GM19463 (cell line): Measurements from ENCODE around the gene MRPL36.

ENCODE experiments used
- ATAC-seq: cut with Tn5 transposase; IDR thresholded peaks from one replicate; pipeline ENCODE4 v1.9.1; 2021; ENCODE audit warnings: mild to moderate bottlenecking, moderate library complexity; ENCODE audit not compliant: unreplicated experiment

Gene MRPL36

DNA sequence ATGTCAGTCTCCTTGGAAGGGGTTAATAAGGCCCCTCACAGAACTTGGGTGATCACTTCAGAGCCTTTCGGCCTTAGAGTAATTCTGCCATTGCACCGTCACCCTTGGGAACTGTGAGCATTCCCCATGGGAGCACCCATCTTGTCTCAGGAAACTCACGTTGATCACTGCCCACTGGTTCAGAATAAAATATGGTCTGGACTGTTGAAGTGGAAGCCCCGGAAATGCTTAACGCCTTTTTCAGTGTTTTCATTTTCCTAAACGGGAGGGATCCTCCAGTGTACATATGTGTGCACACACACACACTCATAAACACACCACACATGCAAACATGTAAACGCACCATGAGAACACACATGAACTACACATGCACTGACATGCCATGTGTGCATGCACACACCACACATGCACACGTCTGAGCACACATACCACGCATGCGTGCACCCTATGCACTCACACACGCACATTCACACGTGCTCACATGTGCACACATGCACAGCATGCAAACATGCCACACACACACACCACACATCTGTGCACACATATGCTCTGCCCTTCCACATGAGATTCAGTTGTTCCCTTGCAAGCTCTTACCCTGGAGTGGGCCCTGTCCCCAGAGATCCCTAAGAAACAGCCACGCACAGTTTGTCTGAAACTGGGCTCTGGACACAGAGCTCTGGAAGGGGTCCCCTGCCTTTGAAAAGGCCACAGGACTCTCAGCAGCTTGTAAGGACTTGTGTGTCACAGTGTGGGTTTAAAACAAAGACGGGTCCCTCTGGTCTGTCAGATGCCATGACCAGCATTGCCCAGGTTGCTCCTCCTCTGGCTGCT, 17.0 kb downstream of the MRPL36 start:
- ATAC-seq = peak; percentile 9

DNA sequence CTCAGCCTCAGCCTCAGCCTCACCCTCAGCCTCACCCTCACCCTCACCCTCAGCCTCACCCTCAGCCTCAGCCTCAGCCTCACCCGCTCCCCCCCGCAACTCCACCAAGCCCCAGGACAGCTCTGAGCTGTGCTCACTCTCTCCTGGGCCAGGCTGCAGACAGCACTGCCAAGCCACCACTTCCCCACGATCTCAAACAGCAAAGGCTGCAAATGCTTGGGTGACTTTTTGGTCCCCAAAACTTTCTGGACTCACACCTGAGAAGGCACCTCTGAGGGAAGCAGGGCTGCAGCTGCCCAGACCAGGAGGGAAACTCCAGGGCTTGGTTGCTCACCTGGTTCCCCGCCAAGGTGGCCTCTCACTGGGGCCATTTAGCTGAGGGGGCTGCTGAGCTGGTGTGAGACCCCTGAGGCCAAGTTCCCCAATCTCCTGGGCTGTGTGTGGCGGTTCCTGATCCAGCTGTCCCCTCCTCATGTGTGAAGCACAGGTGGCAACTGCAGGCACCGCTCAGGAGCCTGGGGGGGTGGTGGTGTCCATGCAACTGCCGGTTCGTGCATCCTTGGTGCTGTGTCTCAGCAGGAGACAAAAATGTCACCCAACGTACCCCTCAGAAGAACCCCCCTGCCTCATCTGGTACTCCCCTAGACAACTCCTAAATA, 17.8 kb downstream of the MRPL36 start:
- ATAC-seq = no peak

DNA sequence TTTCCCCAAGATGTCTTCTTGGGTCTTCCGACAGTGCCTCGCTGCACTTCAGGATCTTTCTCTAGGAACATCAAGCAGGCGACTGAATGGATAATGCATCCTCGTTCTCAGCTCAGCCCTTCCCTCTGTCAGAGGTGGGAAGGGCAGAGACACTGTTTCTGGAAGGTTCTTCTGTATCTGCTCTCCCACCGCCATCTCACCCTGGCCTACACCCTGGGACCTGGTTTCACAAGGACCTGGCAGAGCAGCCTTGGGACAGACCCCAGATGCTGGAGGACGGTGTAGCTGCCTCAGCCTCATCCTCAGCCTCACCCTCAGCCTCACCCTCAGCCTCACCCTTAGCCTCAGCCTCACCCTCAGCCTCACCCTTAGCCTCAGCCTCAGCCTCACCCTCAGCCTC, 18.5 kb downstream of the MRPL36 start:
- no peak for ATAC-seq

DNA sequence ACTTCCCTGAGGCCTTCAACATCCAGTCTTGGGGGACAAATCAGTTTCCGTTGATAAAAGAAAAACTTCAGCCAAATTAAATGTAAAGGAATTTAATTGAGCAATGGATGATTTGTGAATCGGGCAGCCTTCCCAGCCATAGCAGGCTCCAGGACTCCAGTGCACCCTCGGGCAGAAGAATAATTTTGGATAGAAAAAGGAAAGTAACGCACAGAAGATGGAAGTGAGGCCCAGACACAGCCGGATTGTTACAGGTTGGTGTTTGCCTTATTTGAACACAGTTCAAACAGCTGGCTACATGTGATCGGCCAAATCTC, 19.1 kb downstream of the MRPL36 start:
- no peak for ATAC-seq

DNA sequence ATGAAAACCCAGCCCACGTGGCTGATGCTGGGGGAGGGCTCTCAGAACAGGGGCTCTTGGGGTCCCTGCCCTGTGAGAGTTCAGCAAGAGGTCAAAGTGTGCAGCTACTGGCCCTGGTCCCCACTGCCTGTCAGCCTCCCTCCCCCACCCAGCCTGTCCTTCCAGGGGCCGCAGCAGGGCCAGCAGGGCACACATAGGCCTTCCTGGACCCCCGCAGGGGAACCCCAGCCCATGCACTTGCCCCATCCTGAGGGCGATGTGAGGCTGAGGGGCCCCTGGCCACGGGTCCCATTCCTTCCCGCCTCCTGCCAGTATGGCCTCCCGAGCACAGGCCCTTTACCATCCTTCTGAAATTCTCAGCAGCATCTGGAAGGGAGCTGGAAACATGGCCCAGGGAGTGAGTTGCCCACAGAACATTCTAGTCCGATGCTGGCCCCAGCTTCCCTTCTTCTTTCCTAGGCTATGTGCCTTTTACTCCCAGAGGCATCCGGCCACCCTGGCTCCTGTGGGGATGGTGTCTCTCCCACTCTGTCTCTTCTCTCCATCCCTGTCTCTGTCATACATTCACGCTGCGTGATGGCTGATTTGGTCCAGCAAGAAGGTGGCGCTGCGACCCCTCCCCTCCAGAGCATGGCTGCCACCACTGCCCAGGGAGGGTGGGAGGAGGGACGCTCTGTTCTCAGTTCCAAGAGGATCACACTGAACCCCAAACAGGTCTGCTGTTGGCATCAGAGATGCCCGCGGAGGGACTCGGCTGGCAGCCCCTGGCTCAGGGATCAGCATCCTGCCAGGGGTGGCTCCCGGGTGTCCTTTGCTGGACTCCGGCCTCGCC, 19.6 kb downstream of the MRPL36 start:
- ATAC-seq = no peak

DNA sequence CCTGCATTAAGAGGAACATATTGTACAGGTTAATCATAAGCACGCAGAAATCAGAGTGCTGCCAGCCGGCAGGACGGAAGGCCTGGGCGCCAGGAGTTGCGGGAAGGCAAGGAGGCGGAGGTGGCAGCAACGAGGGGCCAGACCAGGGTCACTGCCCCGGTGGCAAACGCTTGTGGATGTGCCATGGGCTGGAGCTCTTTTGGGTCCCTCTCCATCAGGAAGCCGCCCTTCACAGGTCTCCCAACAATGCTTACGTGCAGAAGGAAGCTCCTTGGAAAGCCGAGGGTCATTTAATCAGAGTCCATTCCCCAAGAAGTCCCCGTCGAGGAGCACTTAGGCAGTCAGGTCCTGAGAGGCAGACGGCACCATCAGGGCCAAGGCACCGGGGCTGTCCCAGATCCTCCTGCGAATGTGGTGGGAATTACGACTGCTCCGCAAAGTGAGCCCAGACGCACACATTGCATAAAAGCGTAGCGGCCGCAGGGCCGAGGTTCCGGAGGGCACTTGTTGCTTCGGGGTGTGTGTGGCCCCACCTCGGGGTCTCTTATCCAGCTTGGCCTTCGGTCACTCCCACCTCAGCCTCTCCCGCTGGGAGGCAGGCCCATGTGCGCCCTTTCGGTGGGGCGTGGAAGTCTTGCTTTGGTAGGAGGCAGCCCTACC, 20.5 kb downstream of the MRPL36 start:
- no peak for ATAC-seq

DNA sequence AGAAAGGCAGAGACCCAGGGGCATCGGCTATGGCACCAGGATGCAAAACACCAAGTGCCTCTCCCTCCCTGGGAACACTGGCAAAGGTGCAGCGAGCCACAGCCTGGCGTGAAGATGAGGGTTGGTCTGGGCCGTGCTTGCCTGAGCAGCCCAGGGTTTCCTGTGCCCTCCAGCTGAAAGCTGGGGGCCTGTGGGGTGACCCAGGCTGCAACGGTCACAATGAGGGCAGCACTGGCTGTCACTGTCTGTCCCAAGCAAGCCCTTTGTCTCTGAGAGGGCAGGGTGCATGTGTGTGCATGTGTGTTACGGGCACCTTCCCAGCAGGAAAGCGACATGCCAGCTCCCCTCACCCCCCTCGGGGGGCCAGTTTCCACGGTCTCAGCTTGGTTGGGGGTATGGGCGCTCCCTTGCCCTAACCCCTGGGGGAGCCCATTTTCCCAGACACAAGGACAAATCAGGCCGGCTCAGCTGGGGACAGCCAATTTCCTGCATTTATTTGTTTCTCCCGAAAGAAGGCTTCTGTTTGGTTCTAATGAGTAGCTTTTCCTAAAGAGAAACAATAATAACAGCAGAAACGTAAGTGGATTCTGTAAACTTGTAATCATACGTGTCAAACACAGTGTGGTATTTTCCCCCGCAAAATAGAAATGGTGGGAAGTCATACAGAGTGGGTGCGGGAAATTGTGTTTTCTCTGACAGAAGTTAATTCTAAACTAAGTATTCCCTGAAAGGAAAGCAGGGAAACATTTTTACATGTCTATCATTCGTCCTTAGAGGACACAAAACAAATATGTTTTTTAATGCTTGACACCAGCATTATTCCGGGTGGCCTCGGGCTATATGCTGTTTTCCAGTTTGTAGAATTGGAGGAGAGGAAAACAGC, 21.3 kb downstream of the MRPL36 start:
- no peak for ATAC-seq

DNA sequence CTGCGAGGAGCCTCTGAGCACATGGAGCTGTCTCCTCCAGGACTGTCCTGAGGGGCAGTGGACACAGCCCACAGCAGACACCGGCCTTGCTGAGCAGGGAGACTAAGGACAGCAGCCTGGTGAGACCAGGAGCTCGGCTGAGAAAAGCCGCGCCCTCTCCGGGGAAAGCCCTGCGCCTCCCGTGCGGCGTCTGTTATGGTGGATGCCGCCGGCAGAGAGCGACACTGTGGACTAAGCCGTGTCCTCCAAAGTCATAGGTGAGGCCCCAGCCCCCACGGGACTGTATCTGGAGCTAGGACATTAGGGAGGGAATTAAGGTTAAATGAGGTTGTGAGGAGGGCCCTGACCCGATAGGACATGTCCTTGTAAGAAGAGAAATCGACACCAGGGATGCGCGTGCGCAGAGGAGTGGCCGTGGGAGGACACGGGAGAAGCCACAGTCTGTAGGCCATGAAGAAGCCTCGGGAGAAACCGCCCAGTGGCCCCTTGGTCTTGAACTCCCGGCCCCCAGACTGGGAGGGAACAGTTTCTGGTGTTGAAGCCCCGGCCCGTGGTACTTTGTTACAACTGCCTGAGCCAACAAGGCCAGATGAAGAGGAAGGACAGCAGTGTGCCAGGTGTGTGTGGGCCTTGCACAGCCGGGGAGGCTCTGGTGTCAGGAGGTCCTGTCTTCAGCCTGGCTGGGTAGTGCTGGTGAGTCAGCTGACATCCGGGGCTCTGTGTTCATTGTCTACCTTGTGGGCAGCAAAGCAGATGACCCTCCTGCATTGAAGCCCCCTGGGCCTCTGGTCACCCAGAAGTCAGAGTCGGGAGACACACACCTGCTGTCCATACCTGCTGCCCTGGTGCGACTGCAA, 22.1 kb downstream of the MRPL36 start:
- ATAC-seq = no peak

DNA sequence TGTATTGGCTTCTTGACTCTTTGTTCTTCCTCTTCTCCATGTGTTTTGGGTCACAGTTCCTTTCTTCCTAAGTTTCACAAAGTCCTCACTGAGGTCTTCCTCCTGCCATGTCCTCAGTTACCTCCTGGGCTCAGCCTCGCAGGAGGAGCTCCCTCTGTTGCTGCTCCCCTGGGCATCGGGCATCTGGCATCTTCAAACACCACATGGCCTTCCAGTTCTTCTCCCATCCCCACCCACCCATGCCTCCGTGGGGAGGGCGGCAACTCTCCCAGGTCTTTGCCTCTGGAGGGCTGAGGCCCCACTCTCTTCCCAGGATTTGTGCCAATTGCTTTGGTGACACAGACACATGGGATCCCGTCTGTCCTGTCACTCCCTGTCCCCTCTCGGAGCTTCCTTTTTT, 22.8 kb downstream of the MRPL36 start:
- no peak for ATAC-seq

DNA sequence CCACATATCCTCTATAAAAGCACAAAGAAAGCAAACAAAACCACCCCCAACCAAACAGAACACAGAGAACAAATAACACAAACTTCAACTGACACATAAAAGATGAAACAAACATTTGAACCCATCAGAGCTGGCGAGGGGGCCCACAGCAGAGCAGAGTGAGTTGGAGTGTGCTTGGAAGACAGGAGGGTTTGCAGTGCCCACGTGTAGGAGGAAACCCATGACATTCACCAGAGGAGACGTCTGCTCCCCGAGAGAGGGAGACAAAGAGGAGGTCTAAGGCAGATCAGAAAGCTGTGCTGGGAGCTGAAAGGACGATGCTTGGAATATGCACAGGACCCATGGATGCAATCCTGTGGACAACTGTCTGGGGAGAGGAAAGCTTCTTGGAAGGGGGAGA, 27.0 kb downstream of the MRPL36 start:
- ATAC-seq = peak; percentile 47

DNA sequence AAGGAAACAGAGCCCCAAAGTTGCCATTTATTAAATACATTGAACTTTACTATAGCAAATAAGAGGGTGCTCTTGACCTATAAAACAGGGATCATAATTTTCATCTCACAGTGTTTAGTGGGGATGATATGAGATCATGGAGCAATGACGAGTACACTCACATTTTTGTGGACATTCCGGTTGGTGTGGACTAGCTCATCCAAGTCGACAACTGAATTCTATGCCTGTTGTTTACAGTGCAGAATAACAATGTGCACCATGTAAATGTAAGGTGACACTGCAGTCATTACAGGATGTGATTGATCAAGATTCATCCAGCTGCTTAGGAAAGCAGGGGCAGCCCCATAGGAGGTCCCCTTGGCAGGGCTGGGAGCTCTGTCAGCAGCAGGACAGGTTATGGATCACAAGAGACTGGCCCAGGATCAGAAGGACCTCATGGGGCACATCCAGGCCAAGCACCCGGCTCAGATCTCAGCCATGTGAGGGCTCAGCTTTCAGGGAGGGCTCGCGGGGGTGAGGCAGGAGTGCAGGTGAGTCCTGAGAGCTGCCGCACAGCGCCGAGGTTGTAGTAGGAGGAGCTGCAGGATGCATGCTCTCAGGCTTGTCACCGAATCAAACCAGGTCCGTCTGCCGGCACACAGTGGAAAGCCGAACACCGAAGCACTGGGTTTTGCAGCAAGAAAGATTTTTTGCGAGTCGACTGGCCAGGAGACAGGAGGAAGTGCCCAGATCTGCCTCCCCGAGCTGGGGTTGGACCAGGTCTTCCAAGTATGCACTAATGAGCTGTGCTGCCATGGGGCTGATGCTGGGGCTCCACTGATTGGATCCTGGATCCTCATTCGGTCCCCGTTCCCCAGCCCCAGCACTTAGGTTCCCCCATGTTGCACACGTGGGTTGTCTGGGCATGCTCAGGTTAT, 28.2 kb downstream of the MRPL36 start:
- ATAC-seq = no peak

DNA sequence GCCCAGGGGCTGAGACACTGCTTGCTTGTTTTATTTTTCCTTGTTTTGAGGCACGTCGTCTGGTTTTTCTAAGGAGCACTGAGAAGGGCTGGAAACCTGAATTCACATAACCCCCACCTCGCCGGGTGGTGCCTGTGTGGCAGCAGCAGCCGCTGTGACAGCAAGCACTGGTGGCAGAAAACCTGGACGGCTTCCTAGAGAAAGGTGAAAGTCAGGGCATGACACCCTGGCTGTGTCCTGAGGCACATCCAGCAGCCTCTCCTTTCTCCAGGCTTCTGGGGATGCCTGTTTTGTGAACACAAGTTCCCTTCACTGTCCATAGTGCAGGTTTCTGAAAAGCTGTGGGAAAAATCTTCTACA, 29.2 kb downstream of the MRPL36 start:
- no peak for ATAC-seq

DNA sequence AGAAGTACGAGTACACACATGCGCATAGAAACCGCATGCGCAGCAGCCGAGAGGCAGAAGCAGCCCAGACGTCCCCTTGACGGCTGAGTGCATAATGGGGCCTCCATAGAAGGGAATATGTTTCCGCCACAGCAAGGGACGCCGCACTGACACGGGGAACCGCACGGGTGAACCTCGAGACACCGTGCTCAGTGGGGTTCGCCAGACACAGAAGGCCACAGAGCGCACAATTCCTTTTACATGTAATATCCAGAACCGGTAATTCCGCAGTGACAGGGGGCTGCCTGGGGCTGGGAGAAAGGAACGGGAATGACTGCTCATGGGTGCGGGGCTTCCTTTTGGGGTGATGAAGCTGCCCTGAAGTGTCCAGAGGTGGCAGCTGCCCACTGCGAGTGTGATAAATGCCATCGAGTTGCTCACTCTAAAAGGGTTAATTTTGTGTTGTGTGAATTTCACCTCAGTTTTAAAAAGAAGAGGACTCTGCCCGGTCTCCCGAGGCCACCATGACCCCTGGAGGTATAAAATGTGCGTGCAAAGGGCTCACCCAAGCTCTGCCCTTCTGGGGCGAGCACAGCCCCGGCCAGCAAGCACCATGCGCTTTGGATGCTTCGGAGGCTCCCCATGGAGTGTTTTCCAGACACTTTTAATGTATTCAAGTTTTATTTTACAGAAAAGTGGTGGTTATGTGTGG, 29.7 kb downstream of the MRPL36 start:
- ATAC-seq = no peak

DNA sequence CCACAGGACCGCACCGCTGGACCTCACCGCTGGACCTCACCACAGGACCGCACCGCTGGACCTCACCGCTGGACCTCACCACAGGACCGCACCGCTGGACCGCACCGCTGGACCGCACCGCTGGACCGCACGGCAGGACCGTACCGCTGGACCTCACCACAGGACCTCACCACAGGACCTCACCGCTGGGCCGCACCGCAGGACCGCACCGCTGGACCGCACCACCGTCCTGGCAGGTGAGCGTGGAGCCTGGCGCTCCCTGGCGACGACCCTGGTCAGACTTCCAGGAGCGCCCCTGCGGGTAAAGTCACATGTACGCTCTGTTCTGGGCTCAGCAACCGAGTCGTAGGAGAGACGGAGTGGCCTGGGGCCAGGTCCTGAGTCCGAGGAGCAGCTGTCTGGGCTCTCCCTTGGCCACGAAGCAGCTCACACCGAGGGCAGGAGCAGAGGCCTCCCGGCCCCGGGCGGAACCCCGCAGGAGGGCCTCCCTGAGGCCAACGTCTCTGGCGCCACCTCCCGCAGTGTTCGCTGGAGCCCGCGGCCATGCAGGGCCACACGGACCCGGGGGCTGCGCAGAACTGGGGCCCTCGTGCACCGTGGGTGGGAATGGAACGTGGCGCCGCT, 30.5 kb downstream of the MRPL36 start:
- ATAC-seq = no peak

DNA sequence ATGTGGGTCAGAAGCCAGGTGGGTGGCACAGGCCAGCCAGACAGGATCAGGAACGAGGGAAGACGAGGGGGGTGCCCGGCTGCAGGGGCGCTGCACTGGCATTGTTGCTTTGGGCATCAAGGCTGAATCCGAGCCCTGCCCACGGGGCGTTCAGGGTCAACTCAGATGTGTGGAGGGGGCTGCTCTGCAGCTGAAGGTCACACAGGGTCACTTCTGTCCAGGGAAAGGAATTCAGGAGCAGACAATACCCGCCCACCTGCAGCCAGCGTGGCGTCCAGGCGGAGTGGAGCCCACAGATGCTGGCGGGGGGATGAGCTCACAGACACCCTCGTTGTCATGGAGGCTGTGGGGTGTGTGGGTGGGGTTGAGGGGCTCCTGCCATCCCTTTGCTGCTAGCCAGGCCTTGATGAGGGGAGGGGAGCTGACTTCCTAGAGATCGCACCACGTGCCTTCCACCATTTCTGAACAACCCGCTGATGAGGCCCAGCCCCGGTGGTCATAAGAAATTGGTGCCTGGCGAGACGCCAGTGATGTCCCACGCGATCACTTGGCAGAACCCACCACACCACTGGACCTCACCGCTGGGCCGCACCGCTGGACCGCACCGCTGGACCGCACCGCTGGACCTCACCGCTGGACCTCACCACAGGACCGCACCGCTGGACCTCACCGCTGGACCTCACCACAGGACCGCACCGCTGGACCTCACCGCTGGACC, 31.2 kb downstream of the MRPL36 start:
- no peak for ATAC-seq

DNA sequence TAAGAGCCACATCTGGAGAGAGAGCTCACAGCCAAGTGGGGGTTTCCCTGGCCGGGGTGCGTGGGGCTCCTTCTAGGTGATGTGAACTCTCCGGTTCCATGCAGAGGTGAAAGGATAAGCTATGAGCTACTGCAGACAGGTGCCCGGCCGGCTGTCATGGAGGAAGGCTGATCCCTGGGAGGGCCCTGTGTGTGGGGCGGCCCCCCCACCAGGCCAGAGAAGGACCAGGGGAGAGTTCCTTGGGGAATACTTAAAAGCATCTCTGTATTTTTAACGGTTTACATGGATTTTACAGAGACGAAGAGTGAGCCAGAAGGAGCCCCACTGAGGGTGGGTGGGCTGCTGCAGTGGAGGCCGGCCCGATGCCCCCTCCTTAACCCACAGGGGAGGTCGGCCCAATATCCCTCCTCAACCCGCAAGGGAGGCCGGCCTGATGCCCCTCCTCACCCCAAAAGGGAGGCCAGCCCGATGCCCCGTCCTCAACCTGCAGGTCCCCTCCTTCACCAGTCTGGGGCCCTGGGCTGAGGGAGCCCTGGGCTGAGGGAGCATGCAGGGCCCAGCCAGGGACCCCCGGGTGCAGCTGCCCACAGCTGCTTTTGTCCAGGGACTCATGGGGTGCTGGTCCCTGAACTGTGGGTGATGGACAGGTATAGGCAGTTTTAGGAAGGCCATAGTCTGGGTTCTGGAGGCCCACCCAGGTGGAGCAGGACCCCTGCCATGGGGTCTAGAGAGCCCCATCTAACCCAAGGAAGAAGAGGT, 31.9 kb downstream of the MRPL36 start:
- no peak for ATAC-seq
